DMS 273 treated with DMSO at 0.1 percent for 48 hours (cell line): Measurements from ENCODE around the gene RPS15.
A peak's percentile ranks its signal among the peaks of the same experiment; 100 is the strongest.
"Not testable (repeated sequence)": the region's sequence is repeated elsewhere in the genome, so short reads cannot be mapped to it uniquely, and the experiment has no call there.

Experiments used
- DNase-seq: peaks from one replicate; lab custom pipeline; 2025; lab: John Stamatoyannopoulos, UW

Gene RPS15

DNA sequence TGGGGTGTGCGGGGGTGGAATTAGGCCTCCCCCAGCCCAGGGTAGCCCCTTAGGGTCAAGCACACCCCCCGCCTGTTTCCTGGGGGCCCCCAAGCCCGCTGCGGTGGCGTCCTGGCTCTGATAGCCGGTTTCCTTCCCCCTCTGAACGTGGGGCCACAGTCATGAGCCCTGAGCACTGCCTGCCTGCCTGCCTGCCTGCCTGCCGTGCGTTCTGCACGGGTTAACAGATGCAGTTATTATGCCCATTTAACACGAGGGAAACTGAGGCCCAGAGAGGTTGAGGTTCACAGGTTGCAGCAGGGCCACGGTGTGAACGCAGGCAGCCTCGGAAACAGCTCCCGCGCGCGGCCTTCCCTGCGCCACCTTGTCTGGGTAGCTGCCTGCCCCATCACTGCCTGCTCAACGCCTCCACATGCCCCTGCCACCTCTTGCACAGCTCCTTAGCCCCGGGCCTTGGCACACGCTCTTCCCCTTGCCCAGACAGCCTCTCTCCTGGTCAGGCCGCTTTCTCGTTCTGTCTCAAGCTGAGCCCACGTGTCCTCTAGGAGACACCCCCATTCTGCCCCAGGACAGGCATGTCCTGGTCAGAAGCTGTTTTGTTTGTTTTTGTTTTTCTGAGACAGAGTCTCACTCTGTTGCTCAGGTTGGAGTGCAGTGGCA, 35.7 kb upstream of the RPS15 start:
- no peak for DNase-seq

DNA sequence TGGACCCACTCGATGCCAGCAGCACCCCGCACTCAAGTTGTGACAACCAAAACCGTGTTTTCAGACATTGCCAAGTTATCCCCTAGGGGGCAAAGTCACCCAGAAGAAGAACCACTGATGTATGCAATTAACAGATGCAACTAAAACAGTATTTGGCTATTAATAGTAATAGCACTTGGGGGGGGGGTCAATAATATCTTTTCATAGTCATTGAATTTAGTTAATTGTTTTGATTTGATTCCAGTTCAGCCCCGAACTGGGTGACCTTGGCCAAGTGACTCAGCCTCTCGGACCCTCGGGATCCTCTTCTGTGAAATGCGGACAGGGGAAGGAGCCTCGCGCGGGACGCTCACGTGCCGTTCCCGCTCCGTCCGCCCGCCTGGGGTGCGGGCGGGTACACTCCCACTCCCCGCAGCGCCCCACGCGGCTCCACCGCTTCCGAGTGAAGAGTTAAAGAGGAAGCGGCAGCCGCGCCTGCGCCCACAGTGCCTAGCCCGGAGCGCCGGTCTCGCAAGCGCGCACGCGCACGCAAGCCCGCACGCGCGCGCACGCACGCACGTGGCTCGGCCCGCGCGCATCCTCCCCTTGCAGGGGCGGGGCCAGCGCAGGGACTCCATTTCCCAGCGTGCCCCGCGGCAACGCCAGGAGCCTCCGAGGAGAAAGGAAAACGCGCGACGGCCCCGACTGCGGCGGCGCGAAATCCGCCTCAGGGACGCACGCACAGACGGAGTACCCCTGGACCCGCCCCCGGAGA, 31.2 kb upstream of the RPS15 start:
- peak; percentile 91 for DNase-seq

DNA sequence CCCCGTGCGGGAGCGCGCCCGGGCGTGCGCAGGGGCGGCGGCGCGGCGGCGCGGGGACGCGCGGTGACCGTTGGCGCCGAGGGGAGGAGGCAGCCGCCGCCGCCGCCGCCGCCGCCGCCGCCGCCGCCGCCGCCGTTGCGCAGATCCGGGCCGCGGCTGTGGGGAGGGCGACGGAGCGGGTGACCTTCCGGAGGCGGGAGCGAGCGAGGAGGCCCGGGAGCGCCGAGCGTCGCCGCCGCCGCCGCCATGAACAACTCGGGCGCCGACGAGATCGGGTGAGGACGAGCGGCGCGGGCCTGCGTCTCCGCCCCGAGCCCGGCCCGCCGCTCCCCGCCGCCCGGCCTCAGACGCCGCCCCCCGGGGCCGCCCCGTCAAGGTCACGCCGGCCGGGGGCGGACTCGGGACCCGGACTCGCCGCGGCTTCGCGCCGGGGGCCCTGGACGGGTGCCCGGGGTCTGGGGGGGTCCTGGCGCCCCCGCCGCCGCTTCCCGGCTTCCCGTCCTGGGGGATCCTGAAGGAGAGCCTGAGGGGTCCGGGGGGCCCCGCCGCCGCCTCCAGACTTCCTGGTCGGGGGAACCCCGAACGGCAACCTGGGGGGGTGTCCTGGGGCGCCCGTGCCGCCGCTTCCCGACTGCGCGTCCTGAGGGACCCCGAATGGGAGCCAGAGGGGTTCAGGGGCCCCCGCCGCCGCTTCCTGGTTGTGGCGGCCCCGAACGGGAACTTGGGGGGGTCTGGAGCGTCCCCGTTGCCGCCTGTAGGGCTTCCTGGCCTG, 30.5 kb upstream of the RPS15 start, which contains the start of gene DAZAP1:
Gene DAZAP1 (plus strand): TSS at position 59 of the 772 bp plus-strand sequence. CDS start 188 bp downstream, at position 247.
- DNase-seq = no peak

DNA sequence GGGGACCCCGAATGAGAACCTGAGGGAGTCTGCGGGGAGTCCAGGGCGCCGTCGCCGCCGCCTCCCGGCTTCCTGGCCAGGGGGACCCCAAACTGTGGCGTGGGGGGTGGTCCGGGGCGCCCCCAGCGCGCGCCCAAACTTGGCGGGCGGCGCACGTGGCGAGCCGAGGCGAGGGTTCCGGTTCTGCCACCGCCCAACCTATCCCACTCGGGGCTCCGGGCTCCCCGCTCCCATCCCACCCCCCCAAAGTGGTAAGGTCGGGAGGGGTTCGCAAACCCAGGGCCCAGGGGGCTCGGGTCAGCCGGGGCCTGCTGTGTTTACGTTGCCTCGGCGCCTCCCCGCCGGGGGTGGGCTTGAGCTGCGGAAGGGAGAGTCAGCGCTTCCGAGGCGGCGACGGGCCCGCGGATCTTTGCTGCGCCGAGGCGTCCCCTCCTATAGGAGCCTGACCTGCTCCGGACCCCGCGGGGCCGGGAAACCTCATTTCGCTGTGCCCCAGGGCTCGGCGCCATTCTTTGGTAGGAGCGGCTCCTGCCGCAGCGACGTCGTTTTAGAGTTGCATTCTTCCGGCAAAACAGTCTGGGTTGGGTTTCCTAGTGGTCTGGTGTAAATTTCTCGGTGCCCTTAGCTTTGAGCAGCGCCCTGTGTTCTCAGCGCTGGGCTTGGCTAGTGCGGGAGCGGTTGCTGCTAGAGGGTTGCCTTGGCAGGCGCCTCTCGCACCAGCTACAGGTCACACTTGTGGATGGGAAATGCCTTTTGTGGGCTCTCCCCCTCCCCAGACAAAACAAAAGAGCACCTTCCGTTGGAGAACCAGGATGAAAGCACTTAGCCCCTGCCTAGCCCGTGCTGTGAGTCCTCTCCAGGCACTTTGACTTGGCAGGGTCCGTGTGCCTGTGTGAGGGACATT, 29.6 kb upstream of the RPS15 start:
- no peak for DNase-seq

DNA sequence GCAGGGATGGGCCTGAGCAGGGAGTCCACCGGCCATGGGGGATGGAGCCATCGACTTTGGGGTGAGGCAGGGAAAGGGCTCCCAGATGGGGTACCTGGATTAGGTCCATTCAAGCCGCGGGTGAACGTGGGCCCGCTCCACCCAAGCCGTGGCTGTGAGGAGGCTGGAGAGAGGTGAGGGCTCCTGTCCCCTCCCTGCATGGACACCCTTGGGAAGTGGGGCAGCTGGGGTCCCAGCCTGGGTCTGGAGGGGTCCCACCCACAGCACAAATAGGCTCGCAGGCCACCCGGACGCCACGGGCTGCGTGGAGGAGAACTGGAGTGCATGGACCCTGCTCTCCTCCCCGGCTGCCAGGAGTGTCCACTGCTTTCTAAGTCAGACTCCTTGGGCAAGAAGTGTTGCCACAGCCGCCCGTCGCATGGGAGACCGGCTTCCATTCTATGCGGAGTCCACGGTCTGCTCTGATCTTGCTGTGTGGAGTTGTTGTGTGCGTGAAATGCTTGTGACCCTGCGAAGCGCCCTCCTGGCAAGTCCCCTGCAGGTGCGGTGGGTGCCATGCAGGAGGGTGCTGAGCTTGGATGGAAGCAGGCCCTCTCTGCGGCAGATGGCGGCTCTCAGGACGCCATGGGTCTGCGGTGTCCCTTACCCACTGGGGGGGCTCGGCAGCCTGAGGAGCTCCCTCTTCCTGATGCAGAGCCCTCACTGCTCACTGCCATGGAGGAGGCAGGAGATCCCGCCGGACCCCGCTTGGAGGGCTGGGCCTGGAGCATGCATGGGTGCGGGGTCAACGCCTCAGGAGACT, 28.8 kb upstream of the RPS15 start:
- no peak for DNase-seq

DNA sequence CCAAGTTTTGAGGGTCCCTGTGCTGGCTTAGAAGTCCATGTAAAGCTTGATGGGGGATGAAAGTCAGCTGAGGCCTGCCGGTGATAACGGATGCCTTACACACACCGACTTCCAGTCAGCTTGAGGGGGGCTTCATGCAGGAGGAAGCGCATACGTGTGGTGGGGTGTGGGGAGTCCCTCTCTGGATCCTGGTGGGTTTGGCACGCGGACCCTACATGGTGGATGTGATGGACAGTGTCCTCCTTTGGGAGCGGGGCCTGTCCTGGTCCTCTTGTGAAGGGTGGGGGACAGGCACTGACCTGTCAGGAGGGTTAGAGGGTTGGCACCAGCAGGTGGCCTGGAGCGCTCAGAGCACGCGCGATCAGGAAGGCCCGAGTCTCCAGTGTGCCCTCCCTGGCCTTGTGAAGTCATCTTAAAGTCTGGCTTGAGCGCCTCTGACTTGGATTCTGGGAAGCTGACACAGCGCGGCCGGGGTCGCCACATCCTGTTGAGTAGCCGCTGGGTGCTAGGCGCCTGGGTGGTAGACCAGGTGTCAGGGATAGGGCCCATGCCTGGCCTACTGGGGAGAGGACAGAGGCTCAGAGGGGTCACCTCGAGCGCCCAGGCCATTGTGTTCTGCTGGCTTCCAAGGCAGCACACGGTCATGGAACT, 27.9 kb upstream of the RPS15 start:
- DNase-seq = no peak

DNA sequence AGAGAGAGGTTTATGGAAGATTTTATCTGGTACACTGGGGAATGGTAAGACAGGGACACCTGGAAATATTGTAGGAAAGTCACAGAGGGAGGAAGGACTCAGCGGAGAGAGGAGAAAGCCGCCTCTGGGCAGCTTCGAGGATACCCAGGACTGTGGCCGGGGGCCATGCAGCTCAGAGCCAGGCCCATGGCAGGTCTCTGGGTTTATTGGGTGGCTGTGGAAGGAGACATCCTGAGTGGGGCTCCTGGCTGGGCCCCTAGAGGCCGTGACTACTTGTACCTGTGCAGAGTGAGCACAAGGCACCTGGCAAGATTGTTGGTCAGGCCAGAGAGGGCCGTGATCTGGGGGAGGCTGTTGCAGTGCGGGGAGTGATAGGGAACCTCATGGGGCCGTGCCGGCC, 27.4 kb upstream of the RPS15 start:
- DNase-seq = no peak

DNA sequence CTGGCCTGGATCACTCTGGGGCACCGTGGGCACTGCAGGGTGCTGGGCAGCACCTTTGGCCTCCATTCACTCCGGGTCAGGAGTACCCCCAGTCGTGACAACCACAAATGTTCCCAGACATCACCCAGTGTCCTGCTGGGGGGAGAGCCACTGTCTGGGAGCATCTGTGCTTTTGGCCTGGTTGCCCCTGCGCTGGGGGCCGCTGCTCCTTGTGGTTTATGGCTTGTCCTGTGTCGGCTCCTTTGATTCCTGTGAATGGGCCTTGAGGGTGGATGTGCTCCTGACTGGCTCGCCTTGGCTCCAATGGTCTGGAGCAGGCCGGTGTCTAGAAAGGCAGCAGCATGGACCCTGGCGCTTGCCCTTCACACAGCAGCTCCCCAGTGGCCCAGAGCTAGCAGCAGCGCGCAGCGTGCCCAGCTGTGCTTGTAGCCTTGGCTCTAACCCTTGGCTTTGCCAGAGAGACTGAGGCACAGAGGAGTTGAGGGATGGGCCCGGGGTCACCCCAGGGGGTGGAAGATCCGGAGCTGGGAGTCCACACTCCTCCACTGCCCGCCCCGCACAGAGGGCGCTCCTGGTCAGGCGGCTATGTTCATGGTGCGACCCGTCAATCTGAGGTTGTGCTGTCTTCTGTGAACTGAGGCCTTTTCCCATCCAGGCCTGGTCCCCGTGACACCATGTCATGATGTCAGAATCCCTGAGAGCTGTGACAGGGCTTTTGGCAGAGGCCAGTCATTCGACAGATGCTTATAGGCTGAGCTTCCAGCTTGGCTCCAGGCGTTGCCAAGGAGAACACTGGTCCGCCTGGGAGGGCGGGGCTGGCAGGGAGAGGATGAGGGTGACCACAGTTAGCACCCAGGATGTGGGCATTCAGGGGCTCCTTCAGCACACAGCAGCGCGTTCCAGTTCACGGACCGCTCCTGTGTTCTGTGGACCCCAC, 26.7 kb upstream of the RPS15 start:
- DNase-seq = peak; percentile 21

DNA sequence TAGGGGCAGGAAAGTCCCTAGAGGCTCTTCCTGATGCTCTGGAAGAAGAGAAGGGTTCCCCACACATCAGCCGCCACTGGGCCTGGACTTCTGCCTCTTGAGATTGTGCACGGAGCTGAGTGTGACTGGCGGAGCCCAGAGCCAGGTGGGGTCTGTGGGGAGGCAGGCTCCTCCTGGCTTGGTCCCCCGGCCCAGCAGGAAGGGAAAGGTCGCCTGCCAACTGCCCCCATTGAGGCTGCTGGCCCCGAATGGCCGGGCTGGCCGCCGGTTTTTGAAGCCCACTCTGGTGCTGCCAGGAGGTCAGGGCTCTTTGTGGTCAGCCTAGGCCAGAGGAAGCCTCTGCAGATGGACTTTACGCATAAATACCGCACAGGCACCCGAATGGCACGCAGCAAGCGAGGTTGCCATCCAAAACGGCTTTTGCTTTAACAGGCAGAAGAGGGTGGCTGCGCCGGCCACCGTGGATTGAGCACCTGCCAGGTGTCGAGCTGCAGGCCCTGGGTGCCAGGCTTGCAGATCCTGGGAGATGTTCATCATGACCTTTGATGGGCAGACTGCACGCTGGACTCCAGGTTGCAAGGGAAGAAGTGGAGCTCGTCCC, 25.8 kb upstream of the RPS15 start:
- DNase-seq = no peak

DNA sequence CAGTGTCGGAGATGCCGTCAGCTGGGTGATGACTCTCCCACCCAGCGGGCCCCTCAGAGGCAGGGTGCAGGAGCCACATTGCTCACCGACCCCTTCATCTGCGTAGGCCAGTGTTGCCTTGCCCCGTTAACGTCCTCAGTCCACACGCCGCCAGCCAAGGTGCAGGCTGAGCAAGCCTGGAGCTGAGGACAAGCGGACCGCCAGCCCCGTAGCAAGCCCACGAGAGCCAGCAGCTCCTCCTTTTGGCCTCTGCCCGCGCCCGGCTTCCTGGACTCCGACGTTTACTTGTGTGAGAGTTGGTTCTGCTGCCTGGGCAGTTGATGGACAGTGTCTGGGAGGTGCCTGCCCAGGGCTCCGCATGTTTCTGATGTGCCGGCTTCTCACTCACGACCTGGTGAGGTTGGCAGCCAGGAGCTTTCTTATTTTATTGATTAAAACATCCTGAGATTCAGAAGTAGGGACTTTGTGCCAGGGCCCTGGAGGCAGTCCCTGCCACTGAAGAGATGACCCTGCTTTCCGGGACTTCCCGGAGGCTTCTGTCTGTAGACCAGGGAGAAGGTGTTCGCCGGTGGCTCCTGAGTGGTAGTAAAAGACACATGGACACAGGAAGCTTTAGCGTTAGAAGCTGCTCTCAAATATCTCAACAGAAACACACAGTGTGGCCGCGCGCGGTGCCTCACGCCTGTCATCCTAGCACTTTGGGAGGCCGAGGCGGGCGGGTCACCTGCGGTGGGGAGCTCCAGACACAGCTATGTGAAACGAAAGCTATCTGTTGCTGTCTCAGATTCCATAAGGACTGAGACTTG, 25.0 kb upstream of the RPS15 start:
- no peak for DNase-seq

DNA sequence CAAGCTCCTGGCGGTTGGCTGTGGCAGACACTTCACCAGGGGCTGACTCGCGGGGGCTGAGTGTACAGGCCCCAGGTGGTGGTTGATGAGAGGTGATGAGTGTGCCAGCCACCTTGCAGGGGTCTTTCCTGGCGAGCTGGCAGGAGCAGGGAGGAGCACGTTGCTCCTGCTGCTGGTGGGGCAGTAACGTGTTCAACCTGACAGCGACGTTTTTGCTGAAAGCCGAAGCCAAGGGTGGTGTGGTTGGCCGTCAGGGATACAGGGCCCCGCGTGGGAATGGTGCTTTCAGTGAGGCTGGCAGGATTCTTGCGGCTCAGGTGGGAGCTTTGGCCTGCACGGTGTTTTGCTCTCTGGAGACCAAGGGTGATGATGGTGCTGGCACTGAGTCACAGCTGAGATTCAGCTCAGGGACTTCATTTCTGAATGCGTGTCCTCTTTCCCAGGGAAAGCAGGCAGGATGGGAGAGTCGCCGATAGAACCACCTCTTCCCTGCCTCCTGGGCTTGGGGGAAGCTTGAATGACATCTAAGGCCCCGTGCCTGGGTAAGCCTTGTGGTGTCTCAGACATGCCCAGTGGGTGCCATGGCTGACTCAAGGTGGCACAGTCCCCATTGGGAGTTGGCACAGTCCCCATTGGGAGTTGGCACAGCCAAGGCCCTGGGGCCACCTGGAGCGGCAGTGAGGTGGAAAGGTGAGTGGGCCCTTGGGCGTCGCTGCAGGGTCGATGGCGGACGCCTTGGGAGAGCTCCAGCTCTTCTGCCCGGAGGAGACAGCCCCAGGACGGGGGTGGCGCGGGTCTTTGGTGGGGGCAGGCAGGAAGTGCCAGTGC, 22.0 kb upstream of the RPS15 start:
- DNase-seq = no peak

DNA sequence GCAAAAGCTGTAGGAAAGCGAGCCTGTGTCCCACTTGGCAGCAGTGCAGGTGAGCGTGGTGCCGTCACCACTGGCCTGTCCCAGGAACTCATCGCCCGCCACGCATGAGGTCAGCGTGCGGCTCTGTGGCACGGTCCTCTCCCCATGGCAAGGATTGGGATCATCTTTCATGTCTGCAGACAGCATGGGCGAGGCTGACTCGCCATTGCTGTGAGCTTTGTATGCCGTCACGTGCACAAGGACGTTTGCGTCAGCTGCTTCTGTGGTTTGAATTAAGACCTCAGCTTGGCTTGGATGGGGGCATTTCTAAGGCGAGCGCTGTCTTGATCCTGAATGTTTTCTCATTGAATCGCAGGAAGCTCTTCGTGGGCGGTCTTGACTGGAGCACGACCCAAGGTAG, 21.1 kb upstream of the RPS15 start:
- no peak for DNase-seq

DNA sequence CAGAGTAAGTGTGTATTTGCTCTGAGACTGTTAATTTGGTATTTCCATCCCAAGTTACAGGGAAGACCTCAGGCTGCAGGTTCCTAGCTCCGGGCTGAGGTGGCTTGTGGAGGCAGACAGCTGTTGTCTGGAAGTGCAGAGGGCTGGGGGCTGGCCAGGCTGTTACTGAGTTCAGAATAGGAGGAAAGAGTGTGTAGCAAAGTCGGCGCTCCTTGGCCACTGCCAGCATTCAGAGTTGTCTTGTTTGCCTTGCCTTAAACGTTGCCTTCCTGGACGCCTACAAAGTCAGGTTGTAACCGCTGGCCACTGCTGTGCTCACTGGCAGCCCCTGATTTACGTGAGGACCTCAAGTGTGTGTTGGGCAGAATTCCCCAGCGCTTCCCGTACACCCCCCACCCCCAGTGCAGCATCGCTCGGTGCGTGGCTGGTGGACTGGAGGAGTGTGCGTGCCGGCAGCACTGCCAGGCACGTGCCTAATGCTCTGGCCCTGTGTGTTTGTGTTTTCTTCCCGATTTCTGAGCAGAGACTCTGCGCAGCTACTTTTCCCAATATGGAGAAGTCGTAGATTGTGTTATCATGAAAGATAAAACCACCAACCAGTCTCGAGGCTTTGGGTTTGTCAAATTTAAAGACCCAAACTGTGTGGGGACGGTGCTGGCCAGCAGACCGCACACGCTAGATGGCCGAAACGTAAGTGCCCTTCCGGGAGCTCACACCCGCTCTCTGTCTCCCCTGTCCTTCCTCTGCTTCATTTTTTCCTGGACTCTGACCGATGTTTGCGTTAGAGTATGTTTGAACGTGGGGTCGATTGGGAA, 20.3 kb upstream of the RPS15 start:
- no peak for DNase-seq

DNA sequence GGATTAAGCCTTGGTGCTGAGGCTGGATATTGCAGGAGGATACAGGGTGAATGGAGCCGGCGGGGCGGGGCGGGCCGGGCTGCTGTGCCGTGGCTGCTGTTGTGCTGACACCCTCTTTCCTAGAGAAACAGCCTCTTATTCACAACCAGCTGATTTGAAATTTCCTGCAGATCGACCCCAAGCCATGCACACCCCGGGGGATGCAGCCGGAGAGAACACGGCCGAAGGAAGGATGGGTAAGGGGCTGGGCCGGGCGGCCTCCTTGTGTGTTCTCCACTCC, 19.8 kb upstream of the RPS15 start:
- no peak for DNase-seq

DNA sequence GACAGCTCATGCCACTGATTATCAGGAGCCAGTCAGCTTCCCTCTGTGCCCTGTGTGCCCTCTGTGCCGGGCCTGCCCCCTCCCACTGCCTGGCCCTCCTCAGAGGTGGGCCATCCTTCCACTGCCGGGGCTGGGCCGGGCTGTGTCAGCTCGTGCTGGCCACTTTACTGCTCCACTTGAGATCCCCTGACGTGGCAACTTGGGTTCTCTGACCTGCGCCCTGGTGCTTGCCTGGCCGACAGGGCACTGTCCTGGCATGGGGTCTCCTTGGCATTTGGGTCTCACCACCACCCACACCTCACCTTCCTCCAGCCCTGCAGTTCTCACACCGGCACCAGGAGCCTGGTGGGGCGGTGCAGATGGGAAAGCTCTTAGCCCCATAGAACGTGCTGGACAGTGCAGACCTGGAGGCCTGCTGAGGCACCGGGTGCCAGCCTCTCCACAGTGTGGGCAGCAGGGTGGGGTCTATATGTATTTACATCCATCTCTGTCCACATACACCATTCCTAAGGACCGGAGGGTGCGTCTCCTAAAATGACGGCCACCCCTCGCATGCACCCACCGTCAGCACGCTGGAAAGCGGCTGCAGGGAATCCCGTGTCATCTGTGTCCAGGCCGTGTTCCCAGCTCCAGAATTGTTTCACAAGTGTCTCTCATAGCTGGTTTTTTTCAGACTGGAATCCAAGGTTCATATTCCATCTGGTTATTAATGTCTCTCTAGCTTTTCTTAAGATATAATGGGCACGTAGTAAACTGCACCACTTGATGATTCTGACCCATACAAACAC, 19.1 kb upstream of the RPS15 start:
- no peak for DNase-seq

DNA sequence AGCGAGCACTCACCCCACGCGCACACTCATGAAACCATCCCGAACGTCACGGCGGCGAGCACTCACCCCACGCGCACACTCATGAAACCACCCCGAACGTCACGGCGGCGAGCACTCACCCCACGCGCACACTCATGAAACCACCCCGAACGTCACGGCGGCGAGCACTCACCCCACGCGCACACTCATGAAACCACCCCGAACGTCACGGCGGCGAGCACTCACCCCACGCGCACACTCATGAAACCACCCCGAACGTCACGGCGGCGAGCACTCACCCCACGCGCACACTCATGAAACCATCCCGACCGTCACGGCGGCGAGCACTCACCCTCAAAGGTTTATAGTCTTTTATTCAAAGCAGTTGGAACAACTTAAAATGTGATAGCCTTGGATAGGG, 18.1 kb upstream of the RPS15 start:
- not testable (repeated sequence) for DNase-seq
